ENCODE data around the gene TTC27. TPM values are rescaled to one million over a fixed set of nuclear protein-coding genes. Genes with fewer than 3 reads are reported as not detected.

Gene TTC27
- total RNA-seq, 2 donors from 2014 or later = 11.9 to 23.2 TPM

- Histone ChIP-seq H3K9me3 (no peaks in the 10 kb centered on the region), H3K27ac (no peak overlapping the region), H3K36me3 (no peaks in the 10 kb centered on the region), H3K4me1 (ENCODE audit: control insufficient read depth in 1 of 2, low read depth in 2 of 2) (peaks cover 3 to 7% of the 10 kb centered on the region in 2 donors), H3K4me3 (no peak overlapping the region), H3K27me3 (replicated peaks; ENCODE audit: insufficient read depth) (no peaks in the 10 kb centered on the region)
- no peak for TF ChIP-seq CTCF (IDR thresholded peaks at IDR 0.05)
- ATAC-seq (ENCODE audit: insufficient number of reproducible peaks, low FRiP score, low read depth) (no peak), DNase-seq (ENCODE audit: low spot score) (no peak)
These were observed 115.8 kb downstream of the TTC27 start for GRCh38 chr2:32743480-32744236.

- DNase-seq (ENCODE audit: low spot score) (no peak), ATAC-seq (ENCODE audit: insufficient number of reproducible peaks, low FRiP score, low read depth) (no peak)
- peaks cover 0 to 3% of the 10 kb centered on the region in 2 donors for H3K4me1 ChIP-seq (ENCODE audit: control insufficient read depth in 1 of 2, low read depth in 2 of 2)
- no peaks in the 10 kb centered on the region for H3K27me3 ChIP-seq (replicated peaks; ENCODE audit: insufficient read depth)
- H3K27ac ChIP-seq = no peak overlapping the region
- no peak overlapping the region for H3K4me3 ChIP-seq
- H3K9me3 ChIP-seq = no peaks in the 10 kb centered on the region
- H3K36me3 ChIP-seq = no peaks in the 10 kb centered on the region
- no peak for TF ChIP-seq CTCF (IDR thresholded peaks at IDR 0.05)
These were observed 117.3 kb downstream of the TTC27 start for GRCh38 chr2:32745191-32745590.

GRCh38 chr2:32745675-32746074, 117.8 kb downstream of the TTC27 start:
- H3K27me3 ChIP-seq (replicated peaks; ENCODE audit: insufficient read depth) = no peaks in the 10 kb centered on the region
- peaks cover 0 to 3% of the 10 kb centered on the region in 2 donors for H3K4me1 ChIP-seq (ENCODE audit: control insufficient read depth in 1 of 2, low read depth in 2 of 2)
- no peak for DNase-seq (ENCODE audit: low spot score)
- no peaks in the 10 kb centered on the region for H3K9me3 ChIP-seq
- H3K4me3 ChIP-seq = no peak overlapping the region
- no peak for TF ChIP-seq CTCF (IDR thresholded peaks at IDR 0.05)
- ATAC-seq (ENCODE audit: insufficient number of reproducible peaks, low FRiP score, low read depth) = no peak
- no peaks in the 10 kb centered on the region for H3K36me3 ChIP-seq
- no peak overlapping the region for H3K27ac ChIP-seq

- TF ChIP-seq CTCF (IDR thresholded peaks at IDR 0.05) = no peak
- H3K4me3 ChIP-seq = no peak overlapping the region
- peaks cover 0 to 3% of the 10 kb centered on the region in 2 donors for H3K4me1 ChIP-seq (ENCODE audit: control insufficient read depth in 1 of 2, low read depth in 2 of 2)
- no peak for ATAC-seq (ENCODE audit: insufficient number of reproducible peaks, low FRiP score, low read depth)
- no peaks in the 10 kb centered on the region for H3K36me3 ChIP-seq
- H3K27me3 ChIP-seq (replicated peaks; ENCODE audit: insufficient read depth) = no peaks in the 10 kb centered on the region
- no peaks in the 10 kb centered on the region for H3K9me3 ChIP-seq
- no peak for DNase-seq (ENCODE audit: low spot score)
- H3K27ac ChIP-seq = no peak overlapping the region
These were observed 118.8 kb downstream of the TTC27 start for GRCh38 chr2:32746669-32747068.

GRCh38 chr2:32748158-32748557, 120.3 kb downstream of the TTC27 start:
- Histone ChIP-seq H3K36me3 (no peaks in the 10 kb centered on the region), H3K4me3 (no peak overlapping the region), H3K4me1 (ENCODE audit: control insufficient read depth in 1 of 2, low read depth in 2 of 2) (peaks cover 3 to 13% of the 10 kb centered on the region in 2 donors), H3K27ac (no peak overlapping the region), H3K27me3 (replicated peaks; ENCODE audit: insufficient read depth) (no peaks in the 10 kb centered on the region), H3K9me3 (no peaks in the 10 kb centered on the region)
- no peak for ATAC-seq (ENCODE audit: insufficient number of reproducible peaks, low FRiP score, low read depth)
- no peak for DNase-seq (ENCODE audit: low spot score)
- no peak for TF ChIP-seq CTCF (IDR thresholded peaks at IDR 0.05)

All from thoracic aorta (tissue), 2 donors.